GM19351 (cell line): Measurements from ENCODE around the gene SMYD3.

ENCODE experiments used
- ATAC-seq: cut with Tn5 transposase; IDR thresholded peaks from one replicate; pipeline ENCODE4 v1.9.1; 2021; ENCODE audit warnings: mild to moderate bottlenecking, moderate library complexity; ENCODE audit not compliant: unreplicated experiment

The SMYD3 gene

GRCh38 chr1:245860657-245861544, 646.2 kb downstream of the SMYD3 start:
- no peak for ATAC-seq

GRCh38 chr1:245859493-245860114, 647.5 kb downstream of the SMYD3 start:
- no peak for ATAC-seq

GRCh38 chr1:245858722-245859492, 648.2 kb downstream of the SMYD3 start:
- ATAC-seq, result no peak

- no peak for ATAC-seq
Observed at GRCh38 chr1:245858022-245858721, 648.9 kb downstream of the SMYD3 start.

GRCh38 chr1:245856944-245857531, 650.0 kb downstream of the SMYD3 start:
- ATAC-seq, result no peak

- no peak for ATAC-seq
Observed at GRCh38 chr1:245855846-245856730, 651.0 kb downstream of the SMYD3 start.

- no peak for ATAC-seq
Observed at GRCh38 chr1:245853291-245853690, 653.8 kb downstream of the SMYD3 start.

- ATAC-seq, result no peak
Observed at GRCh38 chr1:245843101-245843500, 664.0 kb downstream of the SMYD3 start.

GRCh38 chr1:245842106-245842505, 665.0 kb downstream of the SMYD3 start:
- no peak for ATAC-seq

GRCh38 chr1:245840971-245841370, 666.1 kb downstream of the SMYD3 start:
- no peak for ATAC-seq

GRCh38 chr1:245837718-245838117, 669.4 kb downstream of the SMYD3 start:
- ATAC-seq, result no peak

GRCh38 chr1:245835386-245835785, 671.7 kb downstream of the SMYD3 start:
- no peak for ATAC-seq

GRCh38 chr1:245834002-245834401, 673.1 kb downstream of the SMYD3 start:
- no peak for ATAC-seq

- no peak for ATAC-seq
Observed at GRCh38 chr1:245832771-245833527, 674.1 kb downstream of the SMYD3 start.

GRCh38 chr1:245831518-245831917, 675.6 kb downstream of the SMYD3 start:
- no peak for ATAC-seq

- ATAC-seq, result no peak
Observed at GRCh38 chr1:245829826-245830225, 677.3 kb downstream of the SMYD3 start.

- ATAC-seq, result peak; percentile 69
Observed at GRCh38 chr1:245829194-245829593, 677.9 kb downstream of the SMYD3 start.

- no peak for ATAC-seq
Observed at GRCh38 chr1:245827301-245827700, 679.8 kb downstream of the SMYD3 start.
